Thyroid gland (tissue), 4 donors: ENCODE data around the gene ZNF441. TPM values are rescaled to one million over a fixed set of nuclear protein-coding genes. Genes with fewer than 3 reads are reported as not detected.

Experiments used
- DNase-seq, 2 donors: peaks; one replicate each; pipeline ENCODE4 v3.0.0-alpha.2; 2019
- H3K27ac ChIP-seq, 3 donors: fragments of 200-600 bp; sonication (generic); 1 replicate in 2 of 3; 2 replicates in 1 of 3; pipeline ENCODE4 v1.5.1; 2016 to 2019; ENCODE audit warnings: mild to moderate bottlenecking in 1 of 3, moderate library complexity in 1 of 3
- H3K27me3 ChIP-seq: fragments of 200-600 bp; sonication (generic); one replicate; pipeline ENCODE4 v1.5.1; 2019
- H3K36me3 ChIP-seq, 2 donors: fragments of 200-600 bp; sonication (generic); one replicate each; pipeline ENCODE4 v1.5.1; 2016 to 2019
- H3K4me1 ChIP-seq, 2 donors: fragments of 200-600 bp; sonication (generic); one replicate each; pipeline ENCODE4 v1.5.1; 2017 to 2019
- H3K4me3 ChIP-seq, 3 donors: fragments of 200-600 bp; sonication (generic); replicated peaks in 1 of 3; 1 replicate in 2 of 3; 2 replicates in 1 of 3; pipeline ENCODE4 v1.5.1; 2016; ENCODE audit warnings: mild to moderate bottlenecking in 1 of 3
- H3K9me3 ChIP-seq: fragments of 200-600 bp; sonication (generic); one replicate; pipeline ENCODE4 v1.5.1; 2017
- CTCF ChIP-seq, 6 experiments: fragments of 200-600 bp in 3 of 6; fragments of 450-650 bp in 3 of 6; sonication (generic) in 3 of 6; IDR thresholded peaks; one replicate each; pipeline ENCODE4 v1.5.1; 2016 to 2019; ENCODE audit warnings: antibody characterized with exemption in 6 of 6, mild to moderate bottlenecking in 2 of 6, inconsistent platforms in 1 of 6, moderate library complexity in 1 of 6
- POLR2A ChIP-seq, 2 donors: fragments of 450-650 bp; IDR thresholded peaks; one replicate each; pipeline ENCODE4 v1.6.1; 2017; ENCODE audit warnings: antibody characterized with exemption in 2 of 2, mild to moderate bottlenecking in 2 of 2, moderate library complexity in 1 of 2
- WGBS, 2 donors: methylation state at CpG; one replicate each; pipeline ENCODE4 v1.1.5; 2017; 5-methylcytosine and 5-hydroxymethylcytosine counted together
- intact Hi-C: fragments of 100-400 bp; cut with DNase I; formaldehyde crosslinking; loops from one replicate; pipeline ENCODE4 v1.15.1; 2023
- total RNA-seq, 4 donors: library from RNA; depleted of rRNA; stranded (reverse); fragments of >200 nt; gene quantifications; one replicate each; pipeline ENCODE4 v1.2.3, GENCODE V29; 2016

ZNF441 gene
- total RNA-seq, 4 donors from 2014 or later: 17.8 to 56.4 (median 24.2) TPM

DNA sequence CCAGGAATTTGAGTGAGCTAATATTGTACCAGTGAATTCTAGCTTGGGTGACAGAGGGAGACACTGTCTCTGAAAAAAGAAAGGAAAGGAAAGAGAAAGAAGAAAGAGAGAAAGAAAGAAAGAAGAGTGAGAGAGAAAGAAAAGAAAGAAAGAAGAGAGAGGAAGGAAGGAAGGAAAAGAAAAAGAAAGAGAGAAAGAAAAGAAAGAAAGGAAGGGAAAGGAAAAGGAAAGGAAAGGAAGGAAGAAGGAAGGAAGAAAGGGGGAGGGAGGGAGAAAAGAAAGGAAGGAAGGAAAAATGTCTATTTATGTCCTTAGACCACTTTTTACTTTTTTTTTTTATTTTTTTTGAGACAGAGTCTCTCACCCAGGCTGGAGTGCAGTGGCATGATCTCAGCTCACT lies 26.1 kb downstream of the ZNF441 start:
- Histone ChIP-seq H3K9me3 (no peaks in the 10 kb centered on the region), H3K4me3 (no peak overlapping the region), H3K4me1 (peaks cover 5 to 8% of the 10 kb centered on the region in 2 donors), H3K27ac (no peak overlapping the region), H3K27me3 (no peaks in the 10 kb centered on the region), H3K36me3 (no peaks in the 10 kb centered on the region)
- no peak for TF ChIP-seq CTCF (IDR thresholded peaks at IDR 0.05)
- DNase-seq: no peak
- intact Hi-C loops: loop anchor here (10.0 kb wide), 2 partner anchors 108 to 192 kb away; no protein-coding TSS in a partner anchor

DNA sequence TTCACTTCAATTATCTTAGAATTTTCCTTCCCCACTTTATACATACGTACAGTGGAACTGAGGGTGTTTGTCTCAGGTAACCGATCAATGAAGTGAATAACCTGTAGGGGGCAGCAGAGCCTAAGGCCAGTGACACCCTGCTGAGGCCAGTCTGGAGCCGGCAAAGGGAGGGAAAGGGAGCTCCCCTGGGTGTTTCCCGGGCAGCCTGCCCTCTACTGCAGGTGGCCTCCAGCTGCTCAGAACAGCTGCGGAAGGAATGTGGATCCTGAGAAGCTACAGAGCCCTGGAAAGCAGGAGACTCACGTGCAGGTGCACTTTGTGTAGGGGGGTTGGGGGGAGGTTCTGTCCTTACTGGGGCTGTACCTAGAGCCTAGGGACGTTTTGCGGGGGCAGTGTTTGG lies 30.7 kb downstream of the ZNF441 start:
- peak; percentile 94 to 96 for DNase-seq
- Histone ChIP-seq H3K27ac (no peak overlapping the region), H3K36me3 (no peaks in the 10 kb centered on the region), H3K4me1 (peaks cover 8 to 15% of the 10 kb centered on the region in 2 donors), H3K4me3 (peak overlapping the region in 1 of 3 donors; percentile 8), H3K27me3 (no peaks in the 10 kb centered on the region), H3K9me3 (no peaks in the 10 kb centered on the region)
- TF ChIP-seq POLR2A (IDR thresholded peaks at IDR 0.05): no peak
- TF ChIP-seq CTCF (IDR thresholded peaks at IDR 0.05): peak; percentile 81 to 94 (median 90)
- intact Hi-C loops: loop anchor here (10.0 kb wide), 2 partner anchors 113 to 187 kb away; no protein-coding TSS in a partner anchor
- 5 to 8% methylated on average over 8 of the region's 8 CpGs for WGBS, 2 donors

- intact Hi-C loops: loop anchor here (2.0 to 10.0 kb wide), 3 partner anchors 14 to 186 kb away; no protein-coding TSS in a partner anchor
- Histone ChIP-seq H3K9me3 (no peaks in the 10 kb centered on the region), H3K4me3 (peak within 1 kb of the TSS; percentile 71 to 85 (median 82)), H3K27ac (peak within 1 kb of the TSS; percentile 49 to 86 (median 58)), H3K36me3 (no peaks in the 10 kb centered on the region), H3K27me3 (no peaks in the 10 kb centered on the region), H3K4me1 (peaks cover 8 to 15% of the 10 kb centered on the region in 2 donors)
- 0 to 1% methylated on average over 43 to 44 of the region's 56 CpGs for WGBS, 2 donors
- DNase-seq: peak; percentile 97 to 98
- peak in 1 of 2 donors; percentile 94 for TF ChIP-seq POLR2A (IDR thresholded peaks at IDR 0.05)
- TF ChIP-seq CTCF (IDR thresholded peaks at IDR 0.05): peak in 1 of 6 experiments; percentile 12
Measured at GRCh38 chr19:11798391-11799330, 31.9 kb downstream of the ZNF441 start, which contains the start of gene ZNF491. Gene ZNF491, plus strand, starts transcription at chr19:11798523. Its CDS starts 7,431 bp downstream, at chr19:11805954.

- H3K36me3 ChIP-seq: peaks cover 0 to 20% of the 10 kb centered on the region in 2 donors
- TF ChIP-seq CTCF (IDR thresholded peaks at IDR 0.05) (no peak), POLR2A (IDR thresholded peaks at IDR 0.05) (no peak)
- intact Hi-C loops: no loop called here
- no peaks in the 10 kb centered on the region for H3K9me3 ChIP-seq
- H3K27me3 ChIP-seq: no peaks in the 10 kb centered on the region
- WGBS, 2 donors: 91 to 95% methylated on average over 11 of the region's 11 CpGs
- H3K4me1 ChIP-seq: no peaks in the 10 kb centered on the region
- no peak overlapping the region for H3K27ac ChIP-seq
- H3K4me3 ChIP-seq: no peak overlapping the region
- no peak for DNase-seq
Measured at GRCh38 chr19:11806354-11807098, 39.7 kb downstream of the ZNF441 start.
